ENCODE measurements around the gene KNCN.

The KNCN gene

DNA sequence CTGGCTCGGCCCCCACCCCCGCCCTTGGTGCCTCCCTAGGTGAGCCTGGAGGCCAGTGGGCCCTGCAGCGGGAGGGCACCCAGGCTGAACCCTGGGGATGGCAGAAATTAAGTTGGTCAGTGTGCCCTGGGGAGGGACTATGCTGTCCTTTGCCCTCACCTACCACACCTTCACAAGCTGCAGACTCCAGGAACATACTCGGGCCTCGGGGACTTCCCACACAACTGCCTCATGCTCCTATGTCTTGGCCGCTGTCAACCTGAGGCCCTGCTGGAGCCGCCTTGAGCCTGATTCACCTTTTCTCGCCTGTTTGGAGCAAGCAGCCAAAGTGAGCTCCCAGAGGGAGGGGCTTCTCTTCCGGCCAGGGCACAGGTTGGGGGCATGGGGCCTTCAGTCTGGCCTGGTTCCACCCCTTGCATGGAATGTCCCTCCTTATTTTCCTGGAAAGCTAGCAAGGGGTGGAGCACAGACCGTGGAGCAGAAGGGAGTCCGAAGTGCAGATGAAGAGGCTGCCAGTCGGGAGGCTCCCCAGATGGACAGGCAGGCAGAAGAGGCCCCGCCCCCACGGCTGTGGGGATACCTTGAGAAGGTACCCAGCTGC lies 24.7 kb downstream of the KNCN start:
- Histone ChIP-seq H3K4me3 (ENCODE audit: low read length) (no peak overlapping the region), H3K27me3 (ENCODE audit: low read depth, low read length) (peaks cover 21% of the 10 kb centered on the region), H3K27ac (ENCODE audit: low read length) (no peak overlapping the region), H3K4me1 (ENCODE audit: low read length) (peaks cover 15% of the 10 kb centered on the region), H3K36me3 (replicated peaks; ENCODE audit: low read depth, low read length) (no peaks in the 10 kb centered on the region), H2AFZ (ENCODE audit: low read depth, low read length) (no peak overlapping the region), H3K4me2 (ENCODE audit: low read length) (no peak overlapping the region), H3K9me3 (ENCODE audit: insufficient read depth, low read length) (no peaks in the 10 kb centered on the region), H3K79me2 (ENCODE audit: low read length) (no peaks in the 10 kb centered on the region), H4K20me1 (ENCODE audit: insufficient read depth, low read length) (no peaks in the 10 kb centered on the region), H3K9ac (ENCODE audit: low read length) (no peak overlapping the region)
- TF ChIP-seq, protein P1, sequence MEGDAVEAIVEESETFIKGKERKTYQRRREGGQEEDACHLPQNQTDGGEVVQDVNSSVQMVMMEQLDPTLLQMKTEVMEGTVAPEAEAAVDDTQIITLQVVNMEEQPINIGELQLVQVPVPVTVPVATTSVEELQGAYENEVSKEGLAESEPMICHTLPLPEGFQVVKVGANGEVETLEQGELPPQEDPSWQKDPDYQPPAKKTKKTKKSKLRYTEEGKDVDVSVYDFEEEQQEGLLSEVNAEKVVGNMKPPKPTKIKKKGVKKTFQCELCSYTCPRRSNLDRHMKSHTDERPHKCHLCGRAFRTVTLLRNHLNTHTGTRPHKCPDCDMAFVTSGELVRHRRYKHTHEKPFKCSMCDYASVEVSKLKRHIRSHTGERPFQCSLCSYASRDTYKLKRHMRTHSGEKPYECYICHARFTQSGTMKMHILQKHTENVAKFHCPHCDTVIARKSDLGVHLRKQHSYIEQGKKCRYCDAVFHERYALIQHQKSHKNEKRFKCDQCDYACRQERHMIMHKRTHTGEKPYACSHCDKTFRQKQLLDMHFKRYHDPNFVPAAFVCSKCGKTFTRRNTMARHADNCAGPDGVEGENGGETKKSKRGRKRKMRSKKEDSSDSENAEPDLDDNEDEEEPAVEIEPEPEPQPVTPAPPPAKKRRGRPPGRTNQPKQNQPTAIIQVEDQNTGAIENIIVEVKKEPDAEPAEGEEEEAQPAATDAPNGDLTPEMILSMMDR (IDR thresholded peaks at IDR 0.05; ENCODE audit: low read depth, low read length) = no peak
- TF ChIP-seq EZH2phosphoT487 (IDR thresholded peaks at IDR 0.05; ENCODE audit: low read depth) = no peak

DNA sequence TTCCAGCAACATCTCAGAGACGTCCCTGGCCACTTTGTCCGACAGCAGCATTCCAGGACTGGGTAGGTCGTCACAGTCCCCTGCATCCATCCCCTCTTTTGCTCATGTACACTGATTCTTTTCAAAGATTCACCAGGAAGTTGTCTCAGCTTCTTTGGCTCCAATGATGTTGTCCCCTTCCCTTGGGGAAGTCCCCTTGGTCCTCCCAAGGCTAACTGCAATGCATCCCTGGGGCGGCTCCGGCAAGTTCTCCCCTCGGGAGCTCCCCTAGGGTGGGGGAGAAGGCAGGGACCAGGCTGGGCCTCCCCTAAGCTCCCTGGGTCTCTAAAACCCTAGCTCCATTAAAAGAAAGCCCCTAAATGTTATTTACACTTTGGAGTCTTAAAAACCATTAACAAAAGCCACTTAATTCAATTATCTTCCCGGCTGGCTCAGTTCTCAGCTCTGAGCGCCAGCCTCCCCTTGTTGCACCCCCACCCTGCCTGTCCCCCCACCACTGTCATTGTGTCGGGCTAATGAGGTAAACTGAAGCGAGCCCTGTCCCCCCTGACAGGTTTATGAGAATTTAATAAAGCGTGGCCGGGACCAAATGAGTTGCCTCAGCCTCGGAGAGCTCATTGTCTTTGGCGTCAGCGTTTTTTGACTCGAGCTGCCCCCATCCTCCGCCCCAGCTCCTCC lies 25.3 kb downstream of the KNCN start:
- no peaks in the 10 kb centered on the region for H3K9me3 ChIP-seq (ENCODE audit: insufficient read depth, low read length)
- no peak overlapping the region for H3K4me2 ChIP-seq (ENCODE audit: low read length)
- peaks cover 21% of the 10 kb centered on the region for H3K4me1 ChIP-seq (ENCODE audit: low read length)
- no peaks in the 10 kb centered on the region for H4K20me1 ChIP-seq (ENCODE audit: insufficient read depth, low read length)
- TF ChIP-seq EZH2phosphoT487 (IDR thresholded peaks at IDR 0.05; ENCODE audit: low read depth) = no peak
- TF ChIP-seq, protein P1 (IDR thresholded peaks at IDR 0.05; ENCODE audit: low read depth, low read length) = no peak
- no peaks in the 10 kb centered on the region for H3K79me2 ChIP-seq (ENCODE audit: low read length)
- no peaks in the 10 kb centered on the region for H3K36me3 ChIP-seq (replicated peaks; ENCODE audit: low read depth, low read length)
- no peak overlapping the region for H3K27ac ChIP-seq (ENCODE audit: low read length)
- H2AFZ ChIP-seq (ENCODE audit: low read depth, low read length) = no peak overlapping the region
- no peak overlapping the region for H3K9ac ChIP-seq (ENCODE audit: low read length)
- peaks cover 21% of the 10 kb centered on the region for H3K27me3 ChIP-seq (ENCODE audit: low read depth, low read length)
- H3K4me3 ChIP-seq (ENCODE audit: low read length) = no peak overlapping the region

GRCh38 chr1:46525253-46525983 lies 26.0 kb downstream of the KNCN start:
- Histone ChIP-seq H3K36me3 (replicated peaks; ENCODE audit: low read depth, low read length) (no peaks in the 10 kb centered on the region), H3K9me3 (ENCODE audit: insufficient read depth, low read length) (no peaks in the 10 kb centered on the region), H3K27ac (ENCODE audit: low read length) (no peak overlapping the region), H3K4me3 (ENCODE audit: low read length) (no peak overlapping the region), H3K4me2 (ENCODE audit: low read length) (no peak overlapping the region), H3K79me2 (ENCODE audit: low read length) (no peaks in the 10 kb centered on the region), H3K9ac (ENCODE audit: low read length) (no peak overlapping the region), H2AFZ (ENCODE audit: low read depth, low read length) (no peak overlapping the region), H4K20me1 (ENCODE audit: insufficient read depth, low read length) (no peaks in the 10 kb centered on the region), H3K4me1 (ENCODE audit: low read length) (peaks cover 21% of the 10 kb centered on the region), H3K27me3 (ENCODE audit: low read depth, low read length) (peaks cover 21% of the 10 kb centered on the region)
- TF ChIP-seq EZH2phosphoT487 (IDR thresholded peaks at IDR 0.05; ENCODE audit: low read depth) = no peak
- TF ChIP-seq, protein P1 (IDR thresholded peaks at IDR 0.05; ENCODE audit: low read depth, low read length) = no peak

DNA sequence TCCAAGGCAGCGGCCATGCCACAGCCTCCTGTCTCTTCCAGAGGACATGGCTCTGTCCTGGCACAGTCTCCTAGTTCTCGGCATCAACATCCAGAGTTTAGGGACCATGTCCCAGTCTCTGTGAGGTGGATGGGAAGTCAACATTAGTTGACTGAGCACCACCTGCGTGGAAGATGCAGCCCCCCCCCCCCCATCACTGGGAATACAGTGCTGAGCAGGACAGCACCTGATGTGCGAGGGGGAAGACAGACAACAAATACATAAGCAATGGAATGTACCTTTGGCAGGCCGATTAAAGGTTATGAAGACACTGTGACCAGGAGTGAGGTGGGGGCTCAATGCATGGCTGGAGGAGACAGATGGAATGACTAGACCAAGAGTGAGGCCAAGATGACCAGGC lies 26.6 kb downstream of the KNCN start:
- no peaks in the 10 kb centered on the region for H3K9me3 ChIP-seq (ENCODE audit: insufficient read depth, low read length)
- no peak overlapping the region for H3K27ac ChIP-seq (ENCODE audit: low read length)
- H3K79me2 ChIP-seq (ENCODE audit: low read length) = no peaks in the 10 kb centered on the region
- TF ChIP-seq, protein P1 (IDR thresholded peaks at IDR 0.05; ENCODE audit: low read depth, low read length) = no peak
- no peak for TF ChIP-seq EZH2phosphoT487 (IDR thresholded peaks at IDR 0.05; ENCODE audit: low read depth)
- no peaks in the 10 kb centered on the region for H4K20me1 ChIP-seq (ENCODE audit: insufficient read depth, low read length)
- H3K4me2 ChIP-seq (ENCODE audit: low read length) = no peak overlapping the region
- H3K4me1 ChIP-seq (ENCODE audit: low read length) = peaks cover 21% of the 10 kb centered on the region
- H2AFZ ChIP-seq (ENCODE audit: low read depth, low read length) = no peak overlapping the region
- no peaks in the 10 kb centered on the region for H3K36me3 ChIP-seq (replicated peaks; ENCODE audit: low read depth, low read length)
- peaks cover 21% of the 10 kb centered on the region for H3K27me3 ChIP-seq (ENCODE audit: low read depth, low read length)
- no peak overlapping the region for H3K9ac ChIP-seq (ENCODE audit: low read length)
- no peak overlapping the region for H3K4me3 ChIP-seq (ENCODE audit: low read length)
